Esophagus squamous epithelium (tissue), 5 donors: Measurements from ENCODE around the gene IGF1. TPM values are rescaled to one million over a fixed set of nuclear protein-coding genes. Genes with fewer than 3 reads are reported as not detected.

Experiments used
- DNase-seq: peaks from one replicate; lab custom pipeline; 2025; lab: John Stamatoyannopoulos, UW
- H3K27ac ChIP-seq, 4 donors: fragments of 200-600 bp; sonication (generic); one replicate each; pipeline ENCODE4 v1.5.1; 2016 to 2019; ENCODE audit warnings: mild to moderate bottlenecking in 1 of 4
- H3K27me3 ChIP-seq, 4 donors: fragments of 200-600 bp; sonication (generic); 1 replicate in 3 of 4; 2 replicates in 1 of 4; pipeline versions ENCODE4 v1.5.1 to v1.6.0; 2017 to 2021; ENCODE audit warnings: antibody characterized with exemption in 1 of 4
- H3K36me3 ChIP-seq, 3 donors: fragments of 200-600 bp; sonication (generic); one replicate each; pipeline ENCODE4 v1.5.1; 2016 to 2019
- H3K4me1 ChIP-seq, 3 donors: fragments of 200-600 bp; sonication (generic); one replicate each; pipeline ENCODE4 v1.5.1; 2017 to 2019
- H3K4me3 ChIP-seq, 4 donors: fragments of 200-600 bp; sonication (generic); 1 replicate in 3 of 4; 2 replicates in 1 of 4; pipeline ENCODE4 v1.5.1; 2016 to 2019; ENCODE audit warnings: mild to moderate bottlenecking in 2 of 4, moderate library complexity in 1 of 4
- H3K9me3 ChIP-seq, 3 donors: fragments of 200-600 bp; sonication (generic); one replicate each; pipeline ENCODE4 v1.5.1; 2016 to 2019
- POLR2A ChIP-seq, 4 donors: fragments of 450-650 bp; IDR thresholded peaks; one replicate each; pipeline ENCODE4 v1.6.1; 2017; ENCODE audit warnings: antibody characterized with exemption in 4 of 4, mild to moderate bottlenecking in 4 of 4, moderate library complexity in 3 of 4
- WGBS, 2 donors: methylation state at CpG; one replicate each; pipeline ENCODE4 v1.1.5; 2018; 5-methylcytosine and 5-hydroxymethylcytosine counted together
- intact Hi-C: fragments of 100-400 bp; cut with DNase I; formaldehyde crosslinking; loops from one replicate; pipeline ENCODE4 v1.15.0; 2022
- total RNA-seq, 4 donors: library from RNA; depleted of rRNA; stranded (reverse); fragments of >200 nt; gene quantifications; one replicate each; pipeline ENCODE4 v1.1.0, GENCODE V29; 2016
- TF ChIP-seq, protein P1 (sequence below), 6 experiments: fragments of 450-650 bp in 4 of 6; fragments of 200-600 bp in 2 of 6; sonication (generic) in 2 of 6; IDR thresholded peaks; one replicate each; pipeline ENCODE4 v1.5.1; 2016 to 2019; ENCODE audit warnings: antibody characterized with exemption in 6 of 6, mild to moderate bottlenecking in 4 of 6, moderate library complexity in 4 of 6
- donor health status: DM: yes; HTN: yes; CAD: no.

Gene IGF1
- total RNA-seq, 4 donors from 2014 or later: 0.23 to 36.3 (median 5.6) TPM

DNA sequence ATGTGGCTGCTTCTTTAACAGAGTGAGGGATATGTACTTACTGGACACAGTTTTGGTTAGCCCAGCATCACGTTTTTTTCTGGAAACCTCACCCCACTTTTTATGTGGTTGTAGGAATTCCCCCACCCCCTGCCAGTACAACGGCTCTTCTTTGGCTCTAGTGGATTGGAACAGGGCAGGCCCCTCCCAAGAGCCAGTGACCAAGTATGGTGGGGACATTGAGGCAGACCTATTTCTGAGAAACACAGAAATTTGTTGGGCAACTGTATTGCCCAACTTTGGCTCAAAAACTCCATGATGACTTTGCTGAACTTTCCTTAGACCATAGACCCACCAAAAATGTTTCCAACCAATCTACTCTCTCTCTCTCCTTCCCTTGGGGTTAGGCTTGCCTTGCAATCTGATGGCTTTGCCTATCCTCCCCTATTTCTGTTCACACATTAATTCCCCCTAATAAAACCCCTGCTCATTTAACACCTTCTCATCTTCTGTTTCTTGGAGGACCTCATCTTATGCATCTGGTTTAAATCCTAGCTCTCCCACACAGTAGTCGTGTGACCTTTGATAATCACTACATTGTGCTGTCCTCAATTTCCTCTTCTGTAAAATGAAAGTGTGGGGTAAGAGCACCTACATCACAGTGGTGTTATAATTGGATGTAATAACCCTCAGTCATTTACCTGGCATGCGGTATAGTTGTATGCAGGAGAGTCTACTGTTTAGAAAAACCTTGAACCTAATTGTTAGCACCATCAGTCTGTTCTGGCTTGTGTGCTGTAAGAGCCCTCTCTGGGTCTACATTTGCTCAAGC is 71.7 kb downstream of the IGF1 start:
- WGBS, 2 donors: 59 to 61% methylated on average over 4 of the region's 4 CpGs
- intact Hi-C loops: no loop called here
- Histone ChIP-seq H3K9me3 (no peaks in the 10 kb centered on the region), H3K27me3 (no peaks in the 10 kb centered on the region), H3K4me1 (peaks cover 0 to 22% (median 0%) of the 10 kb centered on the region in 3 donors), H3K4me3 (no peak overlapping the region), H3K36me3 (no peaks in the 10 kb centered on the region), H3K27ac (no peak overlapping the region)
- no peak for DNase-seq
- no peak for TF ChIP-seq POLR2A (IDR thresholded peaks at IDR 0.05)
- TF ChIP-seq, protein P1, sequence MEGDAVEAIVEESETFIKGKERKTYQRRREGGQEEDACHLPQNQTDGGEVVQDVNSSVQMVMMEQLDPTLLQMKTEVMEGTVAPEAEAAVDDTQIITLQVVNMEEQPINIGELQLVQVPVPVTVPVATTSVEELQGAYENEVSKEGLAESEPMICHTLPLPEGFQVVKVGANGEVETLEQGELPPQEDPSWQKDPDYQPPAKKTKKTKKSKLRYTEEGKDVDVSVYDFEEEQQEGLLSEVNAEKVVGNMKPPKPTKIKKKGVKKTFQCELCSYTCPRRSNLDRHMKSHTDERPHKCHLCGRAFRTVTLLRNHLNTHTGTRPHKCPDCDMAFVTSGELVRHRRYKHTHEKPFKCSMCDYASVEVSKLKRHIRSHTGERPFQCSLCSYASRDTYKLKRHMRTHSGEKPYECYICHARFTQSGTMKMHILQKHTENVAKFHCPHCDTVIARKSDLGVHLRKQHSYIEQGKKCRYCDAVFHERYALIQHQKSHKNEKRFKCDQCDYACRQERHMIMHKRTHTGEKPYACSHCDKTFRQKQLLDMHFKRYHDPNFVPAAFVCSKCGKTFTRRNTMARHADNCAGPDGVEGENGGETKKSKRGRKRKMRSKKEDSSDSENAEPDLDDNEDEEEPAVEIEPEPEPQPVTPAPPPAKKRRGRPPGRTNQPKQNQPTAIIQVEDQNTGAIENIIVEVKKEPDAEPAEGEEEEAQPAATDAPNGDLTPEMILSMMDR (IDR thresholded peaks at IDR 0.05): no peak

DNA sequence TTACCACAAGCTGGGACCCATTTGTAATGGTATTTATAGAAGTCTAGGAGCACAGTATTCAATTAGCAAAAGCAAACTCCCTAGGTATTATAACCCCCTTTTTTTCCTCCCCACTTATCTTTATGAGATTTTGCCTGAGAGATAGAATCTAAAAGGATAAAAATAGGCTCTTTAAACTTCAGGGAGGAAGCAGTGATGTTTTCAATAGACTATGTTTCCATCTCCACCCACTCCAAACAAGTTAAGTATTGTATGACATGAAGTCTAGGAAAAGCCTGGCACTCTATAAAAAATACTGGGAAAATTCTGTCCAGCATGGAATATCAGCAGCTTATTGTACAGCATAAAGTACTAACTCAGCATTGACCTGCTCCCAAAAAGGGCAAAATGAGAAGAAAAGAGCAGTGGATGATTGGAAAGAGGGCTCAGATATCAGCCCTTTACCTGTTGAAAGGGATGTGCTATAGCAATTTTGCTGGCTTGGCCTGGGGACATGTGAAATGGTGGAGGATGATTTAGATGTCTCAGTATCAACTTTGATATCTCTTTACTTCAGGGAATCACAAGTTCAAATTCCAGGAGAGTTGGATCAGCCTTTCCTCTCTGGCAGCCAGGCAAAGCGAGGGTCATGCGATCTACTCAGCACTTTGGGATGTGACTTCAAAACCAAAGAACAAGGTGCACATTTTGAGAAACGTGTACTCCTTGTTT is 72.4 kb downstream of the IGF1 start:
- H3K4me1 ChIP-seq: peaks cover 0 to 22% (median 0%) of the 10 kb centered on the region in 3 donors
- intact Hi-C loops: no loop called here
- H3K36me3 ChIP-seq: no peaks in the 10 kb centered on the region
- TF ChIP-seq POLR2A (IDR thresholded peaks at IDR 0.05): no peak
- TF ChIP-seq, protein P1 (IDR thresholded peaks at IDR 0.05): no peak
- no peaks in the 10 kb centered on the region for H3K9me3 ChIP-seq
- DNase-seq: no peak
- no peak overlapping the region for H3K4me3 ChIP-seq
- WGBS, 2 donors: 81 to 84% methylated on average over 3 of the region's 3 CpGs
- H3K27ac ChIP-seq: no peak overlapping the region
- no peaks in the 10 kb centered on the region for H3K27me3 ChIP-seq

DNA sequence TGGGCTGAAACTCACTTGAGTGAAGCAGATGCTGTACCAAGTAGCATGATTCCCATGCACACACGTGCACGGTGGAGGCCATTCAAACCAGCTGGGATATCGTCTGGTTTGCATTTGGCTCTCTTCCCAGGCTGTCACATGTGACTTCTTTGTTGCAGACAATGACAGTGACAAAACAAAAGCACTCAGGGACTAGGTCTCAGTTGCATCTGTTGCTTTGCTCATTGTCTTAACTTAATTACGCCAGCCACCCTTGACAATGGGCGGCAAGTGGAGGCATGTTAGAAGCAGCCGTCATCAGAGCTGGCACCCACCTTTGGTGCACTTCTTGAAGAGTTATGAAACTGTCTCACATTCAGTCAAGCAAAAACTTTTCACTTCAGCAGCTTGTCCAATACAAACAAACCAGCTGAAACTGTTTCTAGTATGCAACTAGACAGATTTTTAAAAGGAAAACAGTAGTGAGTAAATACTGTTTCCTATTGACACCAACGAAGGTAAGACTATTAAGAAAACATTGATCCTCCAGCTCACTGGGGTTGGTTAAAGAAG is 74.3 kb downstream of the IGF1 start:
- intact Hi-C loops: no loop called here
- 24 to 42% methylated on average over 7 of the region's 7 CpGs for WGBS, 2 donors
- TF ChIP-seq POLR2A (IDR thresholded peaks at IDR 0.05): no peak
- TF ChIP-seq, protein P1 (IDR thresholded peaks at IDR 0.05): no peak
- Histone ChIP-seq H3K27ac (peak overlapping the region in 2 of 4 donors; percentile 22 to 39), H3K9me3 (no peaks in the 10 kb centered on the region), H3K27me3 (no peaks in the 10 kb centered on the region), H3K36me3 (no peaks in the 10 kb centered on the region), H3K4me1 (peaks cover 0 to 22% (median 0%) of the 10 kb centered on the region in 3 donors), H3K4me3 (no peak overlapping the region)
- DNase-seq: no peak

DNA sequence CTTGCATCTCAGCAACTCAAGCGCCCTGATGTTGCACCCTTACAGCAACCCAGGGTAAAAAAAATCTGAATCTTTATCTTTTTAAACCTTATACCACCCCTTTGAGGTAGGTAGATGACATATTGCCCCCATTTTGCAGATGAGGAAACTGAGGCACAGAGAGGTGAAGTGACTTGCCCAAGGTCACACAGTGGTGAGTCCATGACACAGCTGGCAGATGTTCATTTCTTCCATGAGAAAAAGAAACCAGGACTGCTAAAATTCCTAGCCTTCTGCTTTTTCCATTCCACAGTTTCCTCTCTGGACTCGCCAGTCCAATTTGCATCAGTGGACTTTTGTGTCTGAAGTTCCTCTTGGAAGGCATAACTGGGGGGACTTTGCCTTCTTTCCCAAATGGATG is 79.3 kb downstream of the IGF1 start:
- WGBS, 2 donors: 88 to 92% methylated on average over 2 of the region's 2 CpGs
- DNase-seq: no peak
- H3K27ac ChIP-seq: no peak overlapping the region
- no peaks in the 10 kb centered on the region for H3K27me3 ChIP-seq
- intact Hi-C loops: no loop called here
- peaks cover 0 to 5% (median 0%) of the 10 kb centered on the region in 3 donors for H3K4me1 ChIP-seq
- no peaks in the 10 kb centered on the region for H3K36me3 ChIP-seq
- no peak overlapping the region for H3K4me3 ChIP-seq
- no peaks in the 10 kb centered on the region for H3K9me3 ChIP-seq
- TF ChIP-seq, protein P1 (IDR thresholded peaks at IDR 0.05): no peak
- no peak for TF ChIP-seq POLR2A (IDR thresholded peaks at IDR 0.05)

DNA sequence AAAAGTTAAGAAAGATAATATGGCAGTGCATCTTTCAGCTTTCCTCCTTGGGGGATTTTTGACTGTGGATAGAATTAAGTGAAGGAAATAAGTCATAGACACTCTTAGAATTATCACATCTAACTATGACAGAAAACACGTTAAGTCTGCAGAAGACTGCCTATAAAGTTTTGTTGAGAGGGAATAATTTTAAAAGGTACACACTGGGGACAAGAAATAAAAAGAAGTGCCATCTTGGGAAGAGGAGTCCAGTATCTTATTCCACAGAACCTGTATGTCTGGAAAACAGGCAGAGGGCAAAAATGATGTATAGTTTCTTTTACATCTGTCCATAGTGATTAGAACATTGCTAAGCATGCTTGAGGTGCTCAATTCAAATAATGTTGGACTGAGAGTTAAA is 80.7 kb downstream of the IGF1 start:
- H3K36me3 ChIP-seq: no peaks in the 10 kb centered on the region
- intact Hi-C loops: no loop called here
- DNase-seq: no peak
- no peaks in the 10 kb centered on the region for H3K27me3 ChIP-seq
- WGBS, 2 donors: 75 to 86% methylated on average over 1 of the region's 1 CpG
- no peaks in the 10 kb centered on the region for H3K9me3 ChIP-seq
- no peak overlapping the region for H3K4me3 ChIP-seq
- H3K27ac ChIP-seq: no peak overlapping the region
- no peak for TF ChIP-seq POLR2A (IDR thresholded peaks at IDR 0.05)
- TF ChIP-seq, protein P1 (IDR thresholded peaks at IDR 0.05): no peak
- H3K4me1 ChIP-seq: no peaks in the 10 kb centered on the region
